ENCODE data around the gene CLEC3A. TPM values are rescaled to one million over a fixed set of nuclear protein-coding genes. Genes with fewer than 3 reads are reported as not detected.
"Not testable (repeated sequence)": the region's sequence is repeated elsewhere in the genome, so short reads cannot be mapped to it uniquely, and the experiment has no call there.

The CLEC3A gene
- total and polyA plus RNA-seq, 4 donors = not detected

DNA sequence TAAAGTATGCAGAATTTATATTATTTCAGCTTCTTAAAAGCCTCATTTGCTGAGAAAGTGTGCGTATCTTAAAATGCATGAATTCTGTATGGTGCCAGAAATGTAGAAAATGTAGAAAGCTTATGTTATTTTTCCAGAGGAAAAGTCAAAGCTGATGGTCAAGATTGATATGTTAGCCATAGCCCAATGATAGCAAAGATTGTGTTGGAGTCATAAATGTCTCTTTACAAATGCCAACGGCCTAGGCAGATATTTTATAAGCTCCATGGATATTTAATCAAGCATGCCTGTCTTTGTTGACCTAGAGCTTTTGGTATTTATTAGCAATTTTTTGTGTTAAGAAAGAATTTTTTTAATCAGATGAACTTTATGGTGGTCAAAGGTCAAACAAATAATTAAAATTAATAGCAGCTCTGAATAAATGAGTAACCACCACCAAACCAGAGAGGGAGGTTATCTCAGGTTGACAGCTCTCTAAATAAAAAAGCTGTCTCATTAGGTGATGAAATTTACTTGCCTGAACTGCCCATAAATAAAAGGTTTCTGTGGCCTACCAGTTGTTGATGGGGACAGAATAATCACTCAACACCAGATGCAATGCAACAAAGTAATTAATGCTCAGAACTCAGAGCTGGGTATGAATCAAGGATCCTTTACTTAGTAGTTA is 28.5 kb downstream of the CLEC3A start:
- H3K4me3 ChIP-seq = no peak overlapping the region
- H3K9ac ChIP-seq (ENCODE audit: insufficient read depth in 1 of 2, low read length in 2 of 2) = no peak overlapping the region
- no peaks in the 10 kb centered on the region for H3K36me3 ChIP-seq (ENCODE audit: control insufficient read depth in 4 of 4, insufficient read depth in 4 of 4, low read length in 4 of 4)
- no peak for DNase-seq
- peaks cover 0 to 1% (median 0%) of the 10 kb centered on the region in 4 donors for H3K9me3 ChIP-seq (ENCODE audit: control insufficient read depth in 4 of 4, insufficient read depth in 3 of 4, low read length in 3 of 4)
- WGBS, 2 donors = 53 to 80% methylated on average over 2 of the region's 2 CpGs
- ATAC-seq (ENCODE audit: insufficient read depth, low FRiP score) = no peak
- no peak overlapping the region for H3K27ac ChIP-seq (ENCODE audit: low read depth in 1 of 2, low read length in 1 of 2)
- TF ChIP-seq, protein P1, sequence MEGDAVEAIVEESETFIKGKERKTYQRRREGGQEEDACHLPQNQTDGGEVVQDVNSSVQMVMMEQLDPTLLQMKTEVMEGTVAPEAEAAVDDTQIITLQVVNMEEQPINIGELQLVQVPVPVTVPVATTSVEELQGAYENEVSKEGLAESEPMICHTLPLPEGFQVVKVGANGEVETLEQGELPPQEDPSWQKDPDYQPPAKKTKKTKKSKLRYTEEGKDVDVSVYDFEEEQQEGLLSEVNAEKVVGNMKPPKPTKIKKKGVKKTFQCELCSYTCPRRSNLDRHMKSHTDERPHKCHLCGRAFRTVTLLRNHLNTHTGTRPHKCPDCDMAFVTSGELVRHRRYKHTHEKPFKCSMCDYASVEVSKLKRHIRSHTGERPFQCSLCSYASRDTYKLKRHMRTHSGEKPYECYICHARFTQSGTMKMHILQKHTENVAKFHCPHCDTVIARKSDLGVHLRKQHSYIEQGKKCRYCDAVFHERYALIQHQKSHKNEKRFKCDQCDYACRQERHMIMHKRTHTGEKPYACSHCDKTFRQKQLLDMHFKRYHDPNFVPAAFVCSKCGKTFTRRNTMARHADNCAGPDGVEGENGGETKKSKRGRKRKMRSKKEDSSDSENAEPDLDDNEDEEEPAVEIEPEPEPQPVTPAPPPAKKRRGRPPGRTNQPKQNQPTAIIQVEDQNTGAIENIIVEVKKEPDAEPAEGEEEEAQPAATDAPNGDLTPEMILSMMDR (IDR thresholded peaks at IDR 0.05; ENCODE audit: control extremely low read depth, extremely low read depth) = no peak
- peaks cover 0 to 5% (median 3%) of the 10 kb centered on the region in 3 donors for H3K27me3 ChIP-seq (ENCODE audit: control insufficient read depth in 3 of 3, insufficient read depth in 3 of 3, low read length in 2 of 3)
- peaks cover 0 to 2% (median 0%) of the 10 kb centered on the region in 5 donors for H3K4me1 ChIP-seq (ENCODE audit: control insufficient read depth in 5 of 5, insufficient read depth in 5 of 5, low read length in 5 of 5)

DNA sequence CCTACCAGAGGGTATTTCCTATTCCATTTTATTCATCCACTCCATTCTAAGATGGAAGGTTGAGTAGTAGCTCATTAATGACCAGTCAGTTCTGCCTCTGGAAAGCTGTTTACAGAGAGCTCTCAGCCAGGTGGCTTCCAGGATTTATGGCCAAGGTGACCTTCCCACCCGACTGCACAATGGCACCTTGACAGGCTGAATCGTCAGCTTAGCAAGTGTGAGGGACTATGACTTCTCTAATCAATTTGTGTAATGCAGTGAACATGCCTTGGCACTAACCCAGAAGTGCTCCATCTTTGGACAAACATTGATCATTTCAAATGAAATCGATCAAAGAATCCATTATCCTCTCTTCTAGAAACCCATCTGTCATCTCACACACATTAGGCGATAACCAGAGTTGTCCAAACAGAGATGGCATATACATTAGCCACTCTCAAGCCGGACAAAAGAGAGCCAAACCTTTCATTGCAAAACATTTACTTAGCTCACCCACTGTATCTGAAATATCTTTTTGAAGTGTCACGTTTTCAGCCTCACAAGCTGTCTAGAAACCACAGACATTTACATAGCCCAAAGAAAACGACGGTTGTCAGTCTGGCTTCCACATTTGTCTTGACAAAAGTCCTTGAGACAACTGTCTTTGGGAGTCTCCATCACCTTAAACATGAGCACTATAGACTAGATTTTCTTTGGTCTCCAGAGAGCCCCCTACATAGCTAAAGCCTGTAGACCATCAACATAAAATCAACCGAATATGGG is 35.6 kb downstream of the CLEC3A start:
- Histone ChIP-seq H3K4me3 (no peak overlapping the region), H3K9ac (ENCODE audit: insufficient read depth in 1 of 2, low read length in 2 of 2) (no peak overlapping the region), H3K27me3 (ENCODE audit: control insufficient read depth in 3 of 3, insufficient read depth in 3 of 3, low read length in 2 of 3) (peaks cover 0 to 3% (median 0%) of the 10 kb centered on the region in 3 donors), H3K9me3 (ENCODE audit: control insufficient read depth in 4 of 4, insufficient read depth in 3 of 4, low read length in 3 of 4) (peaks cover 0 to 3% (median 0%) of the 10 kb centered on the region in 4 donors), H3K27ac (ENCODE audit: low read depth in 1 of 2, low read length in 1 of 2) (no peak overlapping the region), H3K36me3 (ENCODE audit: control insufficient read depth in 4 of 4, insufficient read depth in 4 of 4, low read length in 4 of 4) (no peaks in the 10 kb centered on the region), H3K4me1 (ENCODE audit: control insufficient read depth in 5 of 5, insufficient read depth in 5 of 5, low read length in 5 of 5) (no peaks in the 10 kb centered on the region)
- no peak for ATAC-seq (ENCODE audit: insufficient read depth, low FRiP score)
- no peak for DNase-seq
- WGBS, 2 donors = 56 to 73% methylated on average over 9 of the region's 9 CpGs
- TF ChIP-seq, protein P1 (IDR thresholded peaks at IDR 0.05; ENCODE audit: control extremely low read depth, extremely low read depth) = no peak

DNA sequence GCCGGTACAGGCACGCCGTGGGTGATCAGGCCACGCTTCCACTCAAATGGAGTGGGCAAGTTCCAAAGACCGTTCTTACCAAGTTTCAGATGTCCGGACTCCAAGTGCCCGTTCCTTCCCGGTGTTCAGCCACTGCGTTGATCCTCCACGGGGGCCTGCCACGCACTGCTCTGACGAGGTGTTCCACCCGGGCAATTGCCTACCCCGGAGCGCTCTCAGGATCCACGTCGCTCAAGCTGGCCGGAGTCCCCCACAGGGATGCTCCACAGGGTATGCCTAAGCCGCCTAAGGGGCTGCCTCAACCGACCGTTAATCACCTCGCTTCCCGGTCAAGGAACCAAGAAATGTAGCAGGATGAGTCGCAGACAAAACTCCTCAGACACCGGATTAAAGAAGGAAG is 37.5 kb downstream of the CLEC3A start:
- H3K4me3 ChIP-seq; DNase-seq; ATAC-seq (ENCODE audit: insufficient read depth, low FRiP score); H3K27ac ChIP-seq (ENCODE audit: low read depth in 1 of 2, low read length in 1 of 2); H3K9me3 ChIP-seq (ENCODE audit: control insufficient read depth in 4 of 4, insufficient read depth in 3 of 4, low read length in 3 of 4); H3K4me1 ChIP-seq (ENCODE audit: control insufficient read depth in 5 of 5, insufficient read depth in 5 of 5, low read length in 5 of 5); H3K36me3 ChIP-seq (ENCODE audit: control insufficient read depth in 4 of 4, insufficient read depth in 4 of 4, low read length in 4 of 4); H3K9ac ChIP-seq (ENCODE audit: insufficient read depth in 1 of 2, low read length in 2 of 2); H3K27me3 ChIP-seq (ENCODE audit: control insufficient read depth in 3 of 3, insufficient read depth in 3 of 3, low read length in 2 of 3): not testable (repeated sequence)
- WGBS, 2 donors = 77 to 88% methylated on average over 22 to 25 of the region's 25 CpGs

DNA sequence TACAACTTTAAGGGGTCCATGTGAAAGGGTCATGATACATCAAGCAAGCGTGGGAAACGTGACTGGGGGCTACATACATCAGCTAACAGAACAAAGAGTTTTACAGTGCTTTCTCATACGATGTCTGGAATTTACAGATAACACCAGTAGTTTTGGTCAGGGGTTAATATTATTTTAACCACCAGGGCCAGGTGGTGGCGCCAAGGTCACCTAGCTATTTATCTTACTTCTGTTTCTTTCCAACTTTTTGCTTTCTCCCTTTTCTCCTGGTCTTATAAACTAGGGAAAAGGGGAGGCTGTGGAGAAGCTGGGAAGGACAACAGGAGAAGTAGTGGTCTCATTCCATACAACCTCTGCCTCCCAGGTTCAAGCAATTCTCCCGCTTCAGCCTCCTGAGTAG is 37.9 kb downstream of the CLEC3A start:
- no peak for ATAC-seq (ENCODE audit: insufficient read depth, low FRiP score)
- H3K4me1 ChIP-seq (ENCODE audit: control insufficient read depth in 5 of 5, insufficient read depth in 5 of 5, low read length in 5 of 5) = no peaks in the 10 kb centered on the region
- H3K9ac ChIP-seq (ENCODE audit: insufficient read depth in 1 of 2, low read length in 2 of 2) = no peak overlapping the region
- TF ChIP-seq, protein P1 (IDR thresholded peaks at IDR 0.05; ENCODE audit: control extremely low read depth, extremely low read depth) = no peak
- H3K27me3 ChIP-seq (ENCODE audit: control insufficient read depth in 3 of 3, insufficient read depth in 3 of 3, low read length in 2 of 3) = peaks cover 0 to 3% (median 0%) of the 10 kb centered on the region in 3 donors
- H3K4me3 ChIP-seq = no peak overlapping the region
- no peak overlapping the region for H3K27ac ChIP-seq (ENCODE audit: low read depth in 1 of 2, low read length in 1 of 2)
- WGBS, 2 donors = 24 to 29% methylated on average over 5 of the region's 5 CpGs
- DNase-seq = no peak
- peaks cover 0 to 3% (median 0%) of the 10 kb centered on the region in 4 donors for H3K9me3 ChIP-seq (ENCODE audit: control insufficient read depth in 4 of 4, insufficient read depth in 3 of 4, low read length in 3 of 4)
- H3K36me3 ChIP-seq (ENCODE audit: control insufficient read depth in 4 of 4, insufficient read depth in 4 of 4, low read length in 4 of 4) = no peaks in the 10 kb centered on the region

Data from lung (tissue), 12 donors.